H54 (cell line): Measurements from ENCODE around the gene FMN2.
A peak's percentile ranks its signal among the peaks of the same experiment; 100 is the strongest.

ENCODE experiments used
- DNase-seq: peaks from one replicate; pipeline ENCODE4 v3.0.0; 2011; ENCODE audit warnings: low spot score, mixed read lengths; ENCODE audit not compliant: insufficient read length
- FAIRE-seq: peaks from 3 replicates; lab custom pipeline; 2011; peaks lifted over from hg19 to GRCh38; lab: Jason Lieb, UNC
- POLR2A ChIP-seq: IDR thresholded peaks from 2 replicates; pipeline ENCODE4 v1.6.1; 2011; ENCODE audit warnings: low read depth, mild to moderate bottlenecking, low read length

Gene FMN2

DNA sequence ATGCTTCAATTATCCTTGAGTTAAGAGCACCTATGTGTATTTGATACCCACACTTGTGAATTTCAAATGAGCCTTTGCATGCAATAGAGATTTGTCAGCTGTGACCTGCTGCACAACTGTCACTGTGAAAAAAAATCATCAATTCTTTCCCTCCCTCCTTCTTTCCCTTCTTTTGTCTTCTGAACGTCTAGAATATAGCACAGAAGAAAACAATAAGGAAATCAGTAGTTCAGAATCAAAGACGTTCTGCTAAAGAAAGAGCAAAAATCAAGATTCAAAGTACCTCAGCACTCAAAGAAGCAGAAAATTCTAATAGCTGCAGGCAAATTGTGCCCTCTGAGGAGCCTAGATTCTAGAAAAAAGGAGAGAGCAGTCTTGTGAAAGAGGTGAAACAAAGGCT lies 1.7 kb upstream of the FMN2 start:
- FAIRE-seq = no peak

GRCh38 chr1:240090957-240091600 lies 604 bp upstream of the FMN2 start:
- TF ChIP-seq POLR2A = no peak
- FAIRE-seq (no peak), DNase-seq (no peak)

More for the DNA sequence above, 1.7 kb upstream of the FMN2 start:
- DNase-seq = no peak
- no peak for TF ChIP-seq POLR2A

DNA sequence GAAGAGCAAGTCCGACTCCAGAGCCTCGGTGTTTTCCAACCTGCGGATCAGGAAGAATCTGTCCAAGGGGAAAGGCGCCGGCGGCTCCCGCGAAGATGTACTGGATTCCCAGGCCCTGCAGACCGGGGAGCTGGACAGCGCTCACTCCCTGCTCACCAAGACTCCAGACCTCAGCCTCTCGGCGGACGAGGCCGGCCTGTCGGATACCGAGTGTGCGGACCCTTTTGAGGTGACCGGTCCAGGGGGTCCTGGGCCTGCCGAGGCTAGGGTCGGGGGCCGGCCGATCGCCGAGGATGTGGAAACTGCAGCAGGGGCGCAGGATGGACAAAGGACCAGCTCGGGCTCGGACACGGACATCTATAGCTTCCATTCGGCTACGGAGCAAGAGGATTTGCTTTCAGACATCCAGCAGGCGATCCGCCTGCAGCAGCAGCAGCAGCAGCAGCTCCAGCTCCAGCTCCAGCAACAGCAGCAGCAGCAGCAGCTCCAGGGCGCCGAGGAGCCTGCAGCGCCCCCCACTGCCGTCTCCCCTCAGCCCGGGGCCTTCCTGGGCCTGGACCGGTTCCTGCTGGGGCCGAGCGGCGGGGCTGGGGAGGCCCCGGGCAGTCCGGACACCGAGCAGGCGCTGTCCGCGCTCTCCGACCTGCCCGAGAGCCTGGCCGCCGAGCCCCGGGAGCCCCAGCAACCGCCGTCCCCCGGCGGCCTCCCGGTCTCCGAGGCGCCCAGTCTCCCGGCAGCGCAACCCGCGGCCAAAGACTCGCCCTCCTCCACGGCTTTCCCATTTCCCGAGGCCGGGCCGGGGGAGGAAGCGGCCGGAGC lies 827 bp downstream of the FMN2 start:
- TF ChIP-seq POLR2A = no peak
- FAIRE-seq (no peak), DNase-seq (no peak)

GRCh38 chr1:240093120-240093961 lies 1.7 kb downstream of the FMN2 start:
- no peak for FAIRE-seq
- DNase-seq = no peak
- TF ChIP-seq POLR2A = 0 out of 2 replicates have a peak, but pooled peaks have one; percentile 20

DNA sequence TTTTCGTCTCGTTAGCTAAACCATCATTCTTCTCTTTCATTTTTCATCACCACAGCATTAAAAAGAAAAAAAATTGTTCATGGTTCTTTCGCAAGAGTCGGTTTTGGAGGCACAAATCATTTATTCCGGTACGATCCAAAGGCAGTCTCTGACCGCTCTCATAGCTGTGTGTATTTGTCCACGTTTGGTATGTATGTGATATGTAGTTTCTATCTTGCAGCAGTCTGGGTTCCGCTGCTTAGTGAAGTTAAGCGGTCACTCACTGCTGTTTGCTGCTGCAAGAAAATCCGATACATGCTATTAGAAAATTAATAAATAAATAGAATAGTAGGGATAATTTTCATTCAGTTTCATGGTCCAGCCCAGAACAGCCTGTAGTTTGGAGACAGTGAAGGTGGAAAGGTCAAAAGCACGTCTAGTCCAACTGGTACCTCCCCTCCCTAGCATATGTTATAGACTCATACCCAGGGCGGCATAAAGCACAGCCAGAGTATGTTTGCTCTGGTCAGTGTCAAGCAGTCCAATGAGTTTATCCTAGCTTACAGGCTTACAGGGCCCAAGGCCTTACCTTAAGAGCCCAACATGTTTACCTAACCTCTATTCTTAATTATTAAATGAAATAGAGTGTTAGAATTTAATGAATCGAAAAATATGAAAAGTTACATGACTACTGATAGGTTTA lies 2.5 kb downstream of the FMN2 start:
- FAIRE-seq = no peak
- no peak for DNase-seq
- TF ChIP-seq POLR2A = no peak

DNA sequence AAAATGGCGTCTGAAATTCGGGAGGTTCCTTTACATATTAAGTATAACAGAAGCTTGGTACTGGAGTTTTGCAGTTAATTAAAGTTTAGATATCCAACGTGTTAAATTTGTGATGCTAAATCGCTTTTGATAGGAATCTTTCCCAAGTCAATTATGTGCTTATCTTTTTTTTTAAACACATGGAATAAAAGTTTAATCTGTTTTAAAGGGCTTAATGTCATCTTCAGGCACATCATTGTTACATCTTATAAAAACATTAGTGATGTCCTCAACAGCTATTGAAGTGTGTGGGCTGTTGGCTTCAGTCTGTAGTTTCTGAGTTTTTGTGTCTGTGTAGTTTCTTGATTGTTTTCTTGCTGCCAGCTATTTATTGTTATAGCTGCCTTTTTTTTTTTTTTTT lies 5.3 kb downstream of the FMN2 start:
- DNase-seq = no peak
- no peak for FAIRE-seq
- TF ChIP-seq POLR2A = no peak

GRCh38 chr1:240098534-240098933 lies 6.9 kb downstream of the FMN2 start:
- no peak for TF ChIP-seq POLR2A
- no peak for FAIRE-seq
- no peak for DNase-seq

GRCh38 chr1:240099329-240099728 lies 7.6 kb downstream of the FMN2 start:
- FAIRE-seq = no peak
- TF ChIP-seq POLR2A = no peak

DNA sequence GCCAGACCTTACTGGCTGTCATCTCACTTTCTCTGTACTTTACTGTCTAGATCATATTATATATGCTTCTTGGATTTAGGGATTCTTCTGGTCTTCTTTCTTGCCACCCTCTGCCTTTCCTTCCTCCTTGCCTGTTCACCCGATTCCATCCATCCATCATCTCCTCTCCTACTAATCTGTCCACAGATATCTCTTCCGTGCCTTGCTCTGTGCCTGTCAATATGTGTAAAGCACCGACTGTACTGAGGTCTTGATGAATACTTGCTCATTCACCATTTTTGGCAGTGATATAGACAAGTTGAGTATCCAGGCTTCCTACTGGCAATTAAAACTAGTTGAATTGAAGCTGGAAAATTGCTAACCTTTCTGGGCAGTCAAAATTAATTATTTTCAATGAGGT lies 8.1 kb downstream of the FMN2 start:
- FAIRE-seq (no peak), DNase-seq (no peak)
- TF ChIP-seq POLR2A = no peak

More at GRCh38 chr1:240099329-240099728, 7.6 kb downstream of the FMN2 start:
- no peak for DNase-seq

DNA sequence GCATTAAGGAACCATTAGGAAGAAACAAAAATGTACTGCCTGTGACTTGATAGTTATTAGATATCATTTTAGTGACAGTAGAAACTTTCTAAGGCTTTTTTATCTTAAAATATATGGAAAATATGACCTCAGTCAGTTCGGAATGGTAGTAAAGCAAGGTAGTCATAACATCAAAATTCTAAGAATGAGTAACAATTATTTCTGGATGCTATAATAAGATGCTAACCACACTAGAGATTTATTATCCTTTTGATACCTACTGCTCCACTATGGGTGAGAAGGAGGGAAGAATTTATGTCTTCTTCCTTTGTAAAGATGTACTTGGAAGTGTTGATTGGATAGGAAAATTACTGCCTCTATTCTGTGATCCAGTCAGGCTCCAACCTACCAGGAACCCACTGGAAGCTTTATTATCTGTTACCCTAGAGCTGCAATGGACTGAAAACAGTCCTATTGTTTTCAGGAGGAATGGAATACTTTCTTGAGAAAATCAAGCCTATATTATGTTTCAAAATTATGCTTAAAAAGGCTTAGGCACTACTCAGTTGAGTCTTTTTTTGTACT lies 8.8 kb downstream of the FMN2 start:
- DNase-seq (no peak), FAIRE-seq (no peak)
- no peak for TF ChIP-seq POLR2A

DNA sequence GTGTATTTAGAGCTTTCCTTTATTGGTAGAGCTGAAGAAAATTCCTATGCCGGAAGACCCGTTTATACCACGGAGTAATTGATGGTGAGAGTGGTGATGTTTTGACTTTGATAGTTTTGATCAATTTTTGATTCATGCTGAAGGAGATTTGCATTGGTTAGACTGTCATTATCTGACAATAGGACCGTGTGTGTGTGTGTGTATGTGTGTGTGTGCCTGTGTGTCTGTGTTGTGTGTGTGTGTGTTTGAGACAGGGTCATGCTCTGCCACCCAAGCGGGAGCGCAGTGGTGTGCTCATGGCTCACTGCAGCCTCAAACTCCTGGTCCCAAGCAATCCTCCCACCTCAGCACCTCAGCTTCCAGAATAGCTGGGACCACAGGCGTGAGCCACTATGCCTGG lies 9.6 kb downstream of the FMN2 start:
- TF ChIP-seq POLR2A = no peak
- no peak for DNase-seq
- FAIRE-seq = peak; percentile 20

- FAIRE-seq (no peak), DNase-seq (no peak)
- TF ChIP-seq POLR2A = no peak
These were observed 10.1 kb downstream of the FMN2 start for GRCh38 chr1:240101737-240102136.

DNA sequence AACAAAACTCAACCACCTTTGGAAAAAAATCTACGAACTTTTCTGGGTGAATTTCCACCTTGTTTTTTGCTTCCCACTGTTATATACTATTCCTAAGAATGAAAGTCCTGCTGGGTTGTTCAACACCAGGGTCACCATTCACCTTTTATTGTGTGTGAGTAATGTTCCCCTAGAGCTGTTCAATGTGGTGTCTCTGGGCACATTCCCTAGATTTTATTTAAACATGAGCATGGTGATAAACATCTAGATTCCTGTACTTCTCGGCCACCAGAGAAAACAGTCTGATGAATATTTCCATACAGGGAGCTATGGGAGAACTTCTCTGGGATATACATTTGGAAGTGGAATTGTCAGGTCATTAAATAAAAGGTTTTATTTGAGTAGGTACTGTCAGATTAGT lies 13.0 kb downstream of the FMN2 start:
- FAIRE-seq (no peak), DNase-seq (no peak)
- TF ChIP-seq POLR2A = no peak
